Middle frontal gyrus (tissue), 1 donor: ENCODE data around the gene SHISA9.

Source experiments
- DNase-seq: peaks from one replicate; pipeline ENCODE4 v3.0.0-alpha.2; 2015; ENCODE audit warnings: low spot score; ENCODE audit errors: extremely low spot score

Gene SHISA9

DNA sequence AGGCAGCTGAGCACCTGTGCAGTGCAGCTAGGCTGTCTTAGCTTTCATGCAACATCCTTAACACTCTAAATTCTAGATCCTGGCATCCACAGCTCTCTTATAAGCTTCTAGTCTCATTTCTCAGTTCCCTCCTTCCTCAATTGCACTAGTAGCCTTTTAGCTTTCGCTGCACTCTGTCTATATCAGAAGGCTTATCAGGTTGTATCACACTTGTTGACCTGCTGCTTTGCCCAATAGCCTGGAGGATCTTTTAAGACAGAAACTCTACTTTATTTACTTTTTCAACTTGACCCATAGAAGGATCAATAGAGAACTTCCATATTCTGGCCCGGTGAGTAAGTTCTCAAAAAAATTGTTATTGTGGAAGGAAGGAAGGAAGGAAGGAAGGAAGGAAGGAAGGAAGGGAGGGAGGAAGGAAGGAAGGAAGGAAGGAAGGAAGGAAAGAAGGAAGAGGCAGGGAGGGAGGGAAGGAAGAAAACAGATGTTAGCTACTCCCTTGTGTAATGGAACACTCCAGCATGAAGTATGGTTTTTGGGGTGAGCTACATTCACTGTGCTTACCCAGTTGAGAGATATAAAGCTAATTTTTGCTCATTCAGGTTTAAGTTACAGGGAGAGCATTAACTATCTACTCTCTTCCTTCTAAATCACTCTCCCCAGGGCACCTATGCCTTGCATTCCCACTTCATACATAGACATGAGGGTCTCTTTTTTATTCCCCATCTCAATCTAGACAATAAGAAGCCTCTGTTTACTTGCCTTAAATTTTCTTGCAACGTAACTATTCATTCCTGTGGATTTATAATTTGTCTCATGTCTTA lies 361.1 kb downstream of the SHISA9 start:
- no peak for DNase-seq

DNA sequence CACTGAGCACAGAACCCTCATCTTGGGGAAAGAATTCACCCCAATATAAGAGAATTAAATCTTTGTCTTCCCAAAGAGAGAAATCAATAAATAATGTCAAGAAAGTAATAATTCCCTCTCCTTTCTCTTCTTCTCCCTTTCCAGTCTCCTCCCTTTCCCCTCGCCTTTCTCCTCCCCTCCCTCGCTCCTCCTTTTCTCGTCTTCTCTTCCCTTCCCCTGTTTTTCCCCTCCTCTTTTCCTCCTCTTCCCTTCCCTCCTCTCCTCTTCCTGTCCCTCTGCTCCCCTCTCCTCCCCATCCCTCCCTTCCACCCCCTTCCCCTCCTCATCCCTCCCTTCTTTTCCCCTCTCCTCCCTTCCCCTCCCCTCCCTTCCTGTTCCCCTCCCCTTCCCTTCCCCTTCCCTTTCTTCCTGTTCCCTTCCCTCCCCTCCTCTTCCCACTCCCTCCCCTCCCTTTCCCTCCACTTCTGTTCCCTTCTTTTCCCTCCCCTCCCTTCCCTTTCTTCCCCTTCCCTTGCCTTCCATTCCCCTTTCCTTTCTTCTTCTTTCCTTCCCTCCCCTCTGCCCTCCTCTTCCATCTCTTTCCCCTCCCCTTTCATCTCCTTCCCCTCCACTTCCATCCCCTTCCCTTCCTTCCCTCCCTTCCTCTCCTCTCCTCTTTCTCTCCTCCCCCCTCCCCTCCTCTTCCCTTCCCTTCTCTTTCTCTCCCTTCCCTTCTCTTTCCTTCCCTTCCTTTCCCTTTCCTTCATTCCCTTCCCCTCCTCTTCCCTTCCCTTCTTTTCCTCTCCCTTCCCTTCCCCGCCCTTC lies 363.6 kb downstream of the SHISA9 start:
- no peak for DNase-seq

DNA sequence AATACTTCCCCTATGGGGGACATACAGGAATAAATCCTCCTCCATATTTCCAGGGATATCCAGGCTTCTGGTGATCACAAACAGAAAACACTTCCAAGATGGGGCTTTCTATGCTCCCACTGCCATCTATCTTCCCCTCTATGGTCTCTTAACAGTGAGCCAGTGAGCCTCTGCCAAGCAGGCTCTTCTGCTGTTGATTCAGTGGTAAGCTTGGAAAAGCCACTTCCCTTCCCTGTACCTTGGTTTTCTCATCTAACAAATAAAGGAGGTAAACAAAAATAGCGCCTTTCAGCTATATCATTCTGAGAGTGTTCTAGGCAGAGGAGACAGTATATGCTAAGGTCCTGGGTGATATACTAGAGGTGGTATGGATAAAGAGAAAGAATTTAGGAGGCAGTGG lies 368.0 kb downstream of the SHISA9 start:
- DNase-seq: no peak

GRCh38 chr16:13269905-13270528 lies 368.6 kb downstream of the SHISA9 start:
- no peak for DNase-seq

- no peak for DNase-seq
These were observed 369.2 kb downstream of the SHISA9 start for GRCh38 chr16:13270602-13271001.

- no peak for DNase-seq
These were observed 388.1 kb downstream of the SHISA9 start for GRCh38 chr16:13289515-13289914.
